Endothelial cell (in vitro differentiated cells): Measurements from ENCODE around the gene DCAF8. TPM values are rescaled to one million over a fixed set of nuclear protein-coding genes. Genes with fewer than 3 reads are reported as not detected.
"Not testable (repeated sequence)": the region's sequence is repeated elsewhere in the genome, so short reads cannot be mapped to it uniquely, and the experiment has no call there.

Source experiments
- DNase-seq: peaks from one replicate; pipeline ENCODE4 v3.0.0; 2021; ENCODE audit warnings: low spot score
- H3K27ac Mint-ChIP-seq: one replicate; pipeline ENCODE4 v1.8.0; 2021; ENCODE audit warnings: mixed read lengths, inconsistent platforms; ENCODE audit not compliant: unreplicated experiment
- H3K27me3 Mint-ChIP-seq: one replicate; pipeline ENCODE4 v1.8.0; 2021; ENCODE audit warnings: mild to moderate bottlenecking, moderate library complexity, mixed read lengths, inconsistent platforms; ENCODE audit not compliant: unreplicated experiment
- H3K36me3 Mint-ChIP-seq: one replicate; pipeline ENCODE4 v1.8.0; 2021; ENCODE audit warnings: mild to moderate bottlenecking, low read depth, mixed read lengths, inconsistent platforms; ENCODE audit not compliant: unreplicated experiment
- H3K4me1 Mint-ChIP-seq: one replicate; pipeline ENCODE4 v1.8.0; 2021; ENCODE audit warnings: mild to moderate bottlenecking, mixed read lengths, inconsistent platforms; ENCODE audit not compliant: unreplicated experiment
- H3K4me3 Mint-ChIP-seq: one replicate; pipeline ENCODE4 v1.8.0; 2021; ENCODE audit warnings: mild to moderate bottlenecking, mixed read lengths, inconsistent platforms; ENCODE audit not compliant: unreplicated experiment
- H3K9me3 Mint-ChIP-seq: one replicate; pipeline ENCODE4 v1.8.0; 2021; ENCODE audit warnings: mixed read lengths, inconsistent platforms; ENCODE audit not compliant: unreplicated experiment
- total RNA-seq: library from RNA; stranded (reverse); fragmentation: NEBNext Ultra II Directional; extraction: Animal tissue kit (Norgen Biotek cat#: 25700); gene quantifications from one replicate; pipeline ENCODE4 v1.2.1, GENCODE V29; 2021; ENCODE audit not compliant: unreplicated experiment
- TF ChIP-seq, protein P1 (sequence below): fragments of 200-600 bp; sonication (generic); IDR thresholded peaks from one replicate; pipeline ENCODE4 v1.5.0; 2021; ENCODE audit warnings: antibody characterized with exemption; ENCODE audit not compliant: unreplicated experiment

Gene DCAF8
- total RNA-seq, 1 donor from 2014 or later, result 134 TPM

DNA sequence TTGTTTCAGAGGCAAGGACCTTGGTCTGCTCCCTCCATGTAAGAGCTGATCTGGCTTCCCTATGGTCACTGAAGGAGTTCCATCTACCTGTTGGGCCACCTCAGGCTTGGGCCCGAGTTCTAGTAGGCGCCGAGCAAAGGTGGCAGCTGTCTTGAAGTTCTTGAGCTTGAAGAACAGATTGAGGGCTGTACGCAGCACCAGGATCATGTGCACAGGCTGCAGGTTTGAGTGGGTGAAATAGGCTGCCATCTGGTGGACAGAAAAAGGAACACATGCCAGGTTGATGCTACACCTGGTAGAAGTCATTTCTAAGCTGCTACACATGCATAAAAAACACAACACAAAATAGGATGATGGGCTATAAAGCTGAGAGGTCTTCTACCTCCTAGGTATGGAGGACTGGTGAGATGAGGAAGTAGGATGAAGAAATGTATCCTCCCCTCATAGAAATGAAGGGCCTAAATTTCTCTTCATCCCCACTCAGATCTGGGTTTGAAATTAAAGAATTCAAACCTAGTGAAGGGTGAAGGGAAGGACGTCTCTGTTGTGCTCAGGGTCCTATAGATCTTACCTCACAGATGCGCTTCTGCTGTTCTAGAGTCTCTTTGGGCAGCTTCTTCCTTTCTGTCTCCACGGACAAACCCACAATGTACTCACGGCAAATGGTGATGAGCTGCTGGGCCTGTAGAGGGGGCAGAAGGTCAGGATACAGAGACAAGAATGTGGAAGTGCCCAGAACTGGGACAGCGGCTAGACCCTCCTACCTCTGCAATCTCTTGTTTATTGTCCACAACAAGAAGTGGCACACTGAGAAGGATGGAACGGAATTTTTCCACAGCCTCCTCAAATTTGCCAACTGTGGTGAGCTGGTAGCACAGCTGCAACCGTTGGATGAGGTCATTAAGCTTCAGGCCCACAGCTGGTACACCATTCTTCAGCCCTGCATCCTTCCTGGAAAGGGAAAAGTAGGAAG lies 29.2 kb upstream of the DCAF8 start:
- no peaks in the 10 kb centered on the region for H3K9me3 Mint-ChIP-seq
- no peaks in the 10 kb centered on the region for H3K27me3 Mint-ChIP-seq
- peaks cover 64% of the 10 kb centered on the region for H3K36me3 Mint-ChIP-seq
- peak overlapping the region; percentile 57 for H3K4me3 Mint-ChIP-seq
- peak overlapping the region; percentile 68 for H3K27ac Mint-ChIP-seq
- peaks cover 16% of the 10 kb centered on the region for H3K4me1 Mint-ChIP-seq
- peak; percentile 43 for DNase-seq
- TF ChIP-seq, protein P1, sequence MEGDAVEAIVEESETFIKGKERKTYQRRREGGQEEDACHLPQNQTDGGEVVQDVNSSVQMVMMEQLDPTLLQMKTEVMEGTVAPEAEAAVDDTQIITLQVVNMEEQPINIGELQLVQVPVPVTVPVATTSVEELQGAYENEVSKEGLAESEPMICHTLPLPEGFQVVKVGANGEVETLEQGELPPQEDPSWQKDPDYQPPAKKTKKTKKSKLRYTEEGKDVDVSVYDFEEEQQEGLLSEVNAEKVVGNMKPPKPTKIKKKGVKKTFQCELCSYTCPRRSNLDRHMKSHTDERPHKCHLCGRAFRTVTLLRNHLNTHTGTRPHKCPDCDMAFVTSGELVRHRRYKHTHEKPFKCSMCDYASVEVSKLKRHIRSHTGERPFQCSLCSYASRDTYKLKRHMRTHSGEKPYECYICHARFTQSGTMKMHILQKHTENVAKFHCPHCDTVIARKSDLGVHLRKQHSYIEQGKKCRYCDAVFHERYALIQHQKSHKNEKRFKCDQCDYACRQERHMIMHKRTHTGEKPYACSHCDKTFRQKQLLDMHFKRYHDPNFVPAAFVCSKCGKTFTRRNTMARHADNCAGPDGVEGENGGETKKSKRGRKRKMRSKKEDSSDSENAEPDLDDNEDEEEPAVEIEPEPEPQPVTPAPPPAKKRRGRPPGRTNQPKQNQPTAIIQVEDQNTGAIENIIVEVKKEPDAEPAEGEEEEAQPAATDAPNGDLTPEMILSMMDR, result peak; percentile 88

DNA sequence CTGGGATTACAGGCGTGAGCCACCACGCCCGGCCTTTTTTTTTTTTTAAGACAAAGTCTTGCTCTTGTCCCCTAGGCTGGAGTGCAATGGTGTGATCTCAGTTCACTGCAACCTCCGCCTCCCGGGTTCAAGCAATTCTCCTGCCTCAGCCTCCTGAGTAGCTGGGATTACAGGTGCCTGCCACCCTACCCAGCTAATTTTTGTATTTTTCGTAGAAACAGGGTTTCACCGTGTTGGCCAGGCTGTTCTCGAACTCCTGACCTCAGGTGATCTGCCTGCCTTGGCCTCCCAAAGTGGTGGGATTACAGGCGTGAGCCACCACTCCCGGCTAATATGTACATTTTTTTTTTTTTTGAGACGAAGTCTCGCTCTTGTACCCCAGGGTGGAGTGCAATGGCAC lies 25.4 kb upstream of the DCAF8 start:
- not testable (repeated sequence) for H3K4me3 Mint-ChIP-seq, H3K27me3 Mint-ChIP-seq

GRCh38 chr1:160285506-160285905 lies 23.2 kb upstream of the DCAF8 start:
- peaks cover 38% of the 10 kb centered on the region for H3K36me3 Mint-ChIP-seq
- TF ChIP-seq, protein P1, result no peak
- peak overlapping the region; percentile 93 for H3K4me3 Mint-ChIP-seq
- H3K27ac Mint-ChIP-seq, result peak overlapping the region; percentile 92
- peaks cover 22% of the 10 kb centered on the region for H3K4me1 Mint-ChIP-seq
- no peak for DNase-seq
- no peaks in the 10 kb centered on the region for H3K9me3 Mint-ChIP-seq
- H3K27me3 Mint-ChIP-seq, result peaks cover 2% of the 10 kb centered on the region

More for the DNA sequence above, 25.4 kb upstream of the DCAF8 start:
- DNase-seq, H3K9me3 Mint-ChIP-seq, H3K27ac Mint-ChIP-seq: not testable (repeated sequence)
- H3K4me1 Mint-ChIP-seq, result peaks cover 37% of the 10 kb centered on the region
- peaks cover 47% of the 10 kb centered on the region for H3K36me3 Mint-ChIP-seq

- TF ChIP-seq, protein P1, result no peak
- Mint-ChIP-seq H3K4me1 (peaks cover 22% of the 10 kb centered on the region), H3K4me3 (peak within 1 kb of the TSS; percentile 93), H3K27ac (peak within 1 kb of the TSS; percentile 92), H3K27me3 (peaks cover 2% of the 10 kb centered on the region), H3K9me3 (no peaks in the 10 kb centered on the region), H3K36me3 (peaks cover 37% of the 10 kb centered on the region)
- DNase-seq, result peak; percentile 93
Observed at GRCh38 chr1:160284782-160285344, 22.5 kb upstream of the DCAF8 start, which contains the start of gene PEX19. Gene PEX19, minus strand, starts transcription at chr1:160285133. Its CDS starts 9 bp downstream, at chr1:160285124.

- Mint-ChIP-seq H3K4me1 (peaks cover 22% of the 10 kb centered on the region), H3K4me3 (peak overlapping the region; percentile 93), H3K27me3 (peaks cover 2% of the 10 kb centered on the region), H3K36me3 (peaks cover 36% of the 10 kb centered on the region), H3K9me3 (no peaks in the 10 kb centered on the region), H3K27ac (peak overlapping the region; percentile 92)
- TF ChIP-seq, protein P1, result no peak
- DNase-seq, result peak; percentile 16
Observed at GRCh38 chr1:160284220-160284781, 22.0 kb upstream of the DCAF8 start.
